Lower leg skin (tissue), 3 donors: ENCODE data around the gene DAP3.

Experiments used
- CTCF ChIP-seq, 3 donors: fragments of 450-650 bp; IDR thresholded peaks; one replicate each; pipeline ENCODE4 v1.5.1; 2016; ENCODE audit warnings: antibody characterized with exemption in 3 of 3, mild to moderate bottlenecking in 3 of 3, moderate library complexity in 2 of 3
- POLR2A ChIP-seq, 2 donors: fragments of 450-650 bp; IDR thresholded peaks; one replicate each; pipeline ENCODE4 v1.6.1; 2016 to 2017; ENCODE audit warnings: antibody characterized with exemption in 2 of 2, mild to moderate bottlenecking in 1 of 2, moderate library complexity in 1 of 2

DNA sequence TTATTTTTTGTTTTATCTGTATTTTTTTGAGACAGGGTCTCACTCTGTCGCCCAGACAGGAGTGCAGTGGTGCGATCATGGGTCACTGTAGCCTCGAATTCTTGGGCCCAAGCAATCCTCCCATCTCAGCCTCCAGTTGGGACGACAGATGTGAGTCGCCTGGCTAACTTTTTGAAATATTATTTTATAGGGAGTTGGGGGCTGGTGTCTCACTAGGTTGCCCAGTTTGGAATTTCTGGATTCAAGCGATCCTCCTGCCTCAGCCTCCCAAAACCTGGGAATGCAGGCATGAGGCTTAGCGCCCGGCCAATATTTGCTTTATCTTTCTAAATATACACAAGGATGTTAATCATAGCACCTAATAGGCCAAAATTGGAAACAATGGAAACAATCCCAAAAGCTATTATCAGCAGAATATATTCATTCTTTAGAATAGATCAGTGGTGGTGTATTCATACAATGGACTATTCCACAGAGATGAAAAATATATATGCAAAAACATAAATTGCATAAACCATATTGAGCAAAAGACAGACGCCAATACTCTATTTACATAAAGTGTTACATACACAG is 55.9 kb downstream of the DAP3 start:
- TF ChIP-seq CTCF (IDR thresholded peaks at IDR 0.05) (no peak), POLR2A (IDR thresholded peaks at IDR 0.05) (no peak)
